KG1 (cell line): ENCODE results near the gene IGF1.

Experiments
- DNase-seq: peaks from one replicate; lab custom pipeline; 2025; lab: John Stamatoyannopoulos, UW

Gene IGF1

GRCh38 chr12:102426599-102427542 lies 53.5 kb downstream of the IGF1 start:
- DNase-seq, result no peak

- no peak for DNase-seq
Observed at GRCh38 chr12:102425109-102426039, 55.0 kb downstream of the IGF1 start.

GRCh38 chr12:102423462-102423861 lies 56.9 kb downstream of the IGF1 start:
- no peak for DNase-seq

- no peak for DNase-seq
Observed at GRCh38 chr12:102421802-102422583, 58.4 kb downstream of the IGF1 start.

- no peak for DNase-seq
Observed at GRCh38 chr12:102419094-102419764, 61.1 kb downstream of the IGF1 start.

GRCh38 chr12:102417055-102417454 lies 63.3 kb downstream of the IGF1 start:
- no peak for DNase-seq

GRCh38 chr12:102415515-102415914 lies 64.8 kb downstream of the IGF1 start:
- DNase-seq, result no peak

GRCh38 chr12:102413396-102413795 lies 67.0 kb downstream of the IGF1 start:
- DNase-seq, result no peak

GRCh38 chr12:102410511-102410910 lies 69.9 kb downstream of the IGF1 start:
- DNase-seq, result no peak

- no peak for DNase-seq
Observed at GRCh38 chr12:102408487-102409297, 71.7 kb downstream of the IGF1 start.

- no peak for DNase-seq
Observed at GRCh38 chr12:102407776-102408486, 72.4 kb downstream of the IGF1 start.

GRCh38 chr12:102406033-102406584 lies 74.3 kb downstream of the IGF1 start:
- no peak for DNase-seq

GRCh38 chr12:102401087-102401486 lies 79.3 kb downstream of the IGF1 start:
- no peak for DNase-seq

GRCh38 chr12:102399653-102400052 lies 80.7 kb downstream of the IGF1 start:
- DNase-seq, result no peak

- DNase-seq, result no peak
Observed at GRCh38 chr12:102396276-102396675, 84.1 kb downstream of the IGF1 start.

GRCh38 chr12:102394200-102394599 lies 86.2 kb downstream of the IGF1 start:
- no peak for DNase-seq

- no peak for DNase-seq
Observed at GRCh38 chr12:102390068-102390467, 90.3 kb downstream of the IGF1 start.

- DNase-seq, result no peak
Observed at GRCh38 chr12:102388469-102388868, 91.9 kb downstream of the IGF1 start.

- no peak for DNase-seq
Observed at GRCh38 chr12:102385343-102385742, 95.0 kb downstream of the IGF1 start.
